K562 (cell line): Measurements from ENCODE around the gene APBA2. TPM values are rescaled to one million over a fixed set of nuclear protein-coding genes. Genes with fewer than 3 reads are reported as not detected.
A peak's percentile ranks its signal among the peaks of the same experiment; 100 is the strongest.

ENCODE experiments used
- CUX1 ChIP-seq: fragments of 200-800 bp; sonication (Bioruptor generic); IDR thresholded peaks from 2 replicates; pipeline ENCODE4 v1.6.1; 2016; ENCODE audit warnings: missing genetic modification characterization, missing compliant biosample characterization
- FUS ChIP-seq: fragments of 200-400 bp; formaldehyde crosslinking; optimal IDR thresholded peaks from 2 replicates; pipeline ENCODE3; 2017; ENCODE audit warnings: low read depth, low read length
- MECOM ChIP-seq: fragments of 250-450 bp; sonication (Bioruptor Pico); IDR thresholded peaks from 2 replicates; pipeline ENCODE4 v1.8.0; 2022; ENCODE audit warnings: inconsistent platforms
- NR2C2 ChIP-seq, 2 experiments: fragments of 200-800 bp in 1 of 2; sonication (Bioruptor generic) in 1 of 2; sonication (generic) in 1 of 2; formaldehyde crosslinking in 1 of 2; IDR thresholded peaks; 2 replicates each; pipeline versions ENCODE4 v1.6.1 to v1.8.0; 2016 to 2022; ENCODE audit warnings: mild to moderate bottlenecking in 1 of 2, missing compliant biosample characterization in 1 of 2, missing genetic modification characterization in 1 of 2, missing genetic modification reagents in 1 of 2
- PTRF ChIP-seq: fragments of 450-650 bp; IDR thresholded peaks from 2 replicates; pipeline ENCODE4 v1.6.1; 2016; ENCODE audit warnings: mild to moderate bottlenecking, missing genetic modification characterization, missing compliant biosample characterization
- RBM25 ChIP-seq: fragments of 200-400 bp; formaldehyde crosslinking; IDR thresholded peaks from 2 replicates; pipeline ENCODE4 v1.6.1; 2018; ENCODE audit warnings: low read length, low read depth, moderate library complexity; ENCODE audit not compliant: severe bottlenecking
- RREB1 ChIP-seq: fragments of 250-450 bp; sonication (Bioruptor Pico); IDR thresholded peaks from 2 replicates; pipeline ENCODE4 v1.4.0; 2020
- TRIM28 ChIP-seq: fragments of 450-650 bp; IDR thresholded peaks from 2 replicates; pipeline ENCODE4 v1.6.1; 2017
- ZFX ChIP-seq: sonication (generic); formaldehyde crosslinking; IDR thresholded peaks from 2 replicates; pipeline ENCODE4 v1.8.0; 2022; ENCODE audit warnings: mild to moderate bottlenecking, missing genetic modification reagents, moderate library complexity
- ZNF134 ChIP-seq: fragments of 250-450 bp; sonication (Bioruptor Pico); conservative IDR thresholded peaks from 2 replicates; pipeline ENCODE4 v1.4.0; 2020
- ZNF165 ChIP-seq: fragments of 250-450 bp; sonication (Bioruptor Pico); IDR thresholded peaks from 2 replicates; pipeline ENCODE4 v1.4.0; 2020; ENCODE audit warnings: borderline replicate concordance
- ZNF253 ChIP-seq: fragments of 250-450 bp; sonication (Bioruptor Pico); conservative IDR thresholded peaks from 2 replicates; pipeline ENCODE4 v1.6.1; 2021; ENCODE audit warnings: mild to moderate bottlenecking
- polyA plus RNA-seq, 8 experiments: library from polyadenylated mRNA; depleted of rRNA in 4 of 8; stranded (reverse) in 5 of 8; unstranded in 3 of 8; fragments of >200 nt; fragmentation: Nextera tagmentation in 2 of 8; fragmentation: Illumina TruSeq in 1 of 8; extraction: Ambion mirVana in 2 of 8; extraction: Trizol in 1 of 8; gene quantifications; 2 replicates each; pipeline versions ENCODE4 v1.2.1 to v1.2.3, GENCODE V29; 2011 to 2014; ENCODE audit warnings: inconsistent platforms in 1 of 8, missing spikeins in 1 of 8
- total RNA-seq, 7 experiments: library from RNA; depleted of rRNA in 6 of 7; stranded (reverse); fragments of >200 nt in 6 of 7; fragmentation: Illumina TruSeq in 2 of 7; extraction: Trizol in 2 of 7; gene quantifications; 2 replicates each; pipeline versions ENCODE4 v1.2.1 to v1.2.3, GENCODE V29; 2011 to 2021; ENCODE audit warnings: low replicate concordance in 1 of 7

APBA2 gene
- total and polyA plus RNA-seq, 9 of the 15 experiments (the other 6 are each of a cell fraction or from before 2014, with no cell fraction given), result 0.24 to 40.9 (median 25.2) TPM

- no peak for TF ChIP-seq RREB1
- TF ChIP-seq ZFX (CRISPR knock-in tag), result no peak
- TF ChIP-seq RBM25, result peak; percentile 68
- TF ChIP-seq ZNF253 (CRISPR knock-in tag), result no peak
- no peak for TF ChIP-seq NR2C2 (CRISPR knock-in tag; IDR thresholded peaks at IDR 0.05)
- TF ChIP-seq NR2C2 (tag; IDR thresholded peaks at IDR 0.05), result no peak
- no peak for TF ChIP-seq ZNF165 (CRISPR knock-in tag)
- TF ChIP-seq PTRF (tag), result no peak
- TF ChIP-seq TRIM28, result no peak
- TF ChIP-seq FUS, result no peak
- TF ChIP-seq MECOM (CRISPR knock-in tag), result no peak
- TF ChIP-seq CUX1 (CRISPR knock-in tag), result no peak
- no peak for TF ChIP-seq ZNF134 (CRISPR knock-in tag)
Observed at GRCh38 chr15:28989239-28989830, 103.6 kb downstream of the APBA2 start (continued).
